Measurements from ENCODE around the gene MAD1L1. TPM values are rescaled to one million over a fixed set of nuclear protein-coding genes. Genes with fewer than 3 reads are reported as not detected.

The MAD1L1 gene
- total RNA-seq, 1 donor from 2014 or later, result 58.0 TPM

- DNase-seq, result no peak
Observed at GRCh38 chr7:2102375-2102723, 130.4 kb downstream of the MAD1L1 start.

GRCh38 chr7:2101630-2102374 is 130.9 kb downstream of the MAD1L1 start:
- no peak for DNase-seq

- DNase-seq, result no peak
Observed at GRCh38 chr7:2100278-2101208, 132.2 kb downstream of the MAD1L1 start.

GRCh38 chr7:2099048-2099957 is 133.4 kb downstream of the MAD1L1 start:
- DNase-seq, result no peak

- no peak for DNase-seq
Observed at GRCh38 chr7:2098496-2098895, 134.2 kb downstream of the MAD1L1 start.

- DNase-seq, result no peak
Observed at GRCh38 chr7:2098056-2098455, 134.7 kb downstream of the MAD1L1 start.

- no peak for DNase-seq
Observed at GRCh38 chr7:2097492-2097891, 135.3 kb downstream of the MAD1L1 start.

- DNase-seq, result no peak
Observed at GRCh38 chr7:2096692-2097387, 135.9 kb downstream of the MAD1L1 start.

GRCh38 chr7:2095436-2095835 is 137.3 kb downstream of the MAD1L1 start:
- no peak for DNase-seq

GRCh38 chr7:2094454-2095045 is 138.2 kb downstream of the MAD1L1 start:
- no peak for DNase-seq

- no peak for DNase-seq
Observed at GRCh38 chr7:2093843-2094220, 138.9 kb downstream of the MAD1L1 start.

- DNase-seq, result no peak
Observed at GRCh38 chr7:2093215-2093842, 139.4 kb downstream of the MAD1L1 start.

- DNase-seq, result no peak
Observed at GRCh38 chr7:2092279-2092678, 140.5 kb downstream of the MAD1L1 start.

GRCh38 chr7:2090526-2091520 is 141.9 kb downstream of the MAD1L1 start:
- no peak for DNase-seq

GRCh38 chr7:2088801-2089200 is 143.9 kb downstream of the MAD1L1 start:
- no peak for DNase-seq

- no peak for DNase-seq
Observed at GRCh38 chr7:2087744-2088143, 145.0 kb downstream of the MAD1L1 start.

- no peak for DNase-seq
Observed at GRCh38 chr7:2086229-2086628, 146.5 kb downstream of the MAD1L1 start.

GRCh38 chr7:2085804-2086203 is 146.9 kb downstream of the MAD1L1 start:
- DNase-seq, result no peak

GRCh38 chr7:2084781-2085505 is 147.8 kb downstream of the MAD1L1 start:
- no peak for DNase-seq
